Stimulated activated CD8-positive, alpha-beta memory T cell treated with anti-CD3 and anti-CD28 coated beads, Interleukin-12 subunit alpha, Interleukin-12 subunit beta, amount 100 ng/mL, for 4 hours (primary cell): ENCODE data around the gene TAPT1.
"Not testable (repeated sequence)": the region's sequence is repeated elsewhere in the genome, so short reads cannot be mapped to it uniquely, and the experiment has no call there.

Experiments used
- DNase-seq: peaks from one replicate; pipeline ENCODE4 v3.0.0-alpha.2; 2020; ENCODE audit warnings: low read depth

Gene TAPT1

GRCh38 chr4:16171831-16172230 is 54.4 kb downstream of the TAPT1 start:
- DNase-seq, result no peak

- DNase-seq, result no peak
These were observed 56.8 kb downstream of the TAPT1 start for GRCh38 chr4:16169490-16169889.

- DNase-seq, result no peak
These were observed 57.4 kb downstream of the TAPT1 start for GRCh38 chr4:16168710-16169388.

- DNase-seq, result no peak
These were observed 58.1 kb downstream of the TAPT1 start for GRCh38 chr4:16168144-16168543.

- no peak for DNase-seq
These were observed 60.3 kb downstream of the TAPT1 start for GRCh38 chr4:16165931-16166330.

GRCh38 chr4:16162891-16163290 is 63.4 kb downstream of the TAPT1 start:
- DNase-seq, result no peak

- DNase-seq, result no peak
These were observed 64.3 kb downstream of the TAPT1 start for GRCh38 chr4:16161851-16162408.

GRCh38 chr4:16160457-16160856 is 65.8 kb downstream of the TAPT1 start:
- DNase-seq, result no peak

GRCh38 chr4:16159286-16159685 is 67.0 kb downstream of the TAPT1 start:
- no peak for DNase-seq

- no peak for DNase-seq
These were observed 67.8 kb downstream of the TAPT1 start for GRCh38 chr4:16158504-16158852.

GRCh38 chr4:16157609-16158503 is 68.4 kb downstream of the TAPT1 start:
- no peak for DNase-seq

- no peak for DNase-seq
These were observed 70.6 kb downstream of the TAPT1 start for GRCh38 chr4:16155528-16156169.

GRCh38 chr4:16154451-16154850 is 71.8 kb downstream of the TAPT1 start:
- DNase-seq, result no peak

- no peak for DNase-seq
These were observed 75.6 kb downstream of the TAPT1 start for GRCh38 chr4:16150716-16151115.

GRCh38 chr4:16144913-16145312 is 81.4 kb downstream of the TAPT1 start:
- not testable (repeated sequence) for DNase-seq

- no peak for DNase-seq
These were observed 83.5 kb downstream of the TAPT1 start for GRCh38 chr4:16142598-16143310.

- no peak for DNase-seq
These were observed 85.4 kb downstream of the TAPT1 start for GRCh38 chr4:16140879-16141249.

GRCh38 chr4:16140231-16140878 is 85.9 kb downstream of the TAPT1 start:
- no peak for DNase-seq

GRCh38 chr4:16139066-16139945 is 87.0 kb downstream of the TAPT1 start:
- no peak for DNase-seq

- no peak for DNase-seq
These were observed 89.4 kb downstream of the TAPT1 start for GRCh38 chr4:16136827-16137226.

GRCh38 chr4:16136311-16136710 is 90.0 kb downstream of the TAPT1 start:
- DNase-seq, result no peak
